HG03575 (cell line): Measurements from ENCODE around the gene NAALADL2.
"Not testable (repeated sequence)": the region's sequence is repeated elsewhere in the genome, so short reads cannot be mapped to it uniquely, and the experiment has no call there.

Experiments
- ATAC-seq: cut with Tn5 transposase; IDR thresholded peaks from one replicate; pipeline ENCODE4 v1.9.1; 2021; ENCODE audit not compliant: unreplicated experiment, insufficient number of reproducible peaks, low FRiP score; ENCODE audit errors: extremely low read depth

NAALADL2 gene

GRCh38 chr3:175047786-175048185 lies 188.7 kb downstream of the NAALADL2 start:
- ATAC-seq: no peak

- no peak for ATAC-seq
These were observed 198.3 kb downstream of the NAALADL2 start for GRCh38 chr3:175057401-175057800.

DNA sequence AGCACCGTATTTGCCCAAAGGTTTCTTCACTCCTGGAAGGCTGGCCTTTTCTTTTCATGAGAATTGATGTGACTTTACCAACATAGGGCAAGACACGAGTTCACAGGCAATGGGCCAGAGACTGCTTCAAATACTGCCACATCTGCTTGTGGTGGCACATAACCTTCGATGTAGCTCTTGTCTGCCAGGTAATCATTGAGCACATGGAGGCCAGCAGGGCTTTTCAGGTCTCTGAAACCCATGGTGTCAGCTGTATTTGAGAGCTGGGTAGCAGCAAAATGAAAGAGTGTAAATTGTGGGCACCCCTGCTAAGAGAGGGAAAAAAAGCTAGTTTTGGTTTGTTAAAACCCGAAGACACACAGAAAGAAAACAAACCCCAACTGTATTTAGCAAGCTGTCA lies 200.7 kb downstream of the NAALADL2 start:
- ATAC-seq: no peak

DNA sequence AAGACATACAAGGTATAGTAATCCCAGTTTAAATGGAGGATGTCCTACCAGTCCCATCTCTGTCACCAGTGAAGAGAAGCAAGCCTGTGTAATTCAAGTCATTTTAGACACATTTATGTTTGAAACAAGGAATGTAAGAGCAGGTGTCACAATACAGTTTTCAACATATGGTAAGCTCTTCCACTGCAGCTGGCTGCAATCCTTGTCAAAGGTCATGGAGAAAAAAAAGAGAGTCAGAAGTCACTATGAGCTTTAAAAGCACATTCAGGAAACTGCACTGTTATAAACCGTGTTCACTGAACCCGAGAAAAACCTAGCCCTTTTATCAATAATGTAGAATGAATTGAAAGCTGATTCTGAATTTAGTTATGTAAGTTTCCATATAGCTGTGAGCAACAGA lies 206.4 kb downstream of the NAALADL2 start:
- no peak for ATAC-seq

DNA sequence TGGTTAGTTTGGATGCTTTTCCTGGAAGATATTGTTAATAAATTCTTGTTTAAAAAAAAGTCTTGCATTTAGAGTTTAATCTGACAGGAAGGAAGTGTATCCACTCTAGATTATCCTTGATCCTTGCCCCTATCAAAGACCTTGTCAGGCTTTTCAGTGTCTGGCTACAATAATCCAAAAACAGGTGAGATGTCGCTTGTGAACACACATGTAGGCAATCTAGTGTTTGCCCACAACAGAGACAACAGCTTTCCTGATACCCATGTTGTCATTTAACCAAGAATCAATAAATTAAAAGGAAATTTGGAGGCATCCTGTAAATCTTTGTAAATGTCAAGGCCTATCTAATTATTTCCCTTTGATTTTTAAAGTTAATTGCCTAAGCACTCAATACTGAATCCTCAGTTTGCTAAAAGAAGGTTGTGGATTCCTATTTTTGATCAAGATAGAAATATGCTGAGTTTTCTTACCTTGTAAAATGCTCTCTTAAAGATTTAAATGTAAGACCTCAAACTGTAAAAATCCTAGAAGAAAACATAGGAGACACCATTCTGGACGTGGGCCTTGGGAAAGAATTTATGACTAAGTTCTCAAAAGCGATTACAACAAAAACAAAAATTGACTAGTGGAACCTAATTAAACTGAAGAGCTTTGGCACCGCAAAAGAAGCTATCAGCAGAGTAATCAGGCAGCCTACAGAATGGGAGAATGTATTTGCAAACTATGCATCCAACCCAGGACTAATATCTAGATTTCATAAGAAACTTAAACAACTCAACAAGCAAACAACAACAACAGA lies 207.7 kb downstream of the NAALADL2 start:
- ATAC-seq: no peak

- ATAC-seq: no peak
These were observed 209.5 kb downstream of the NAALADL2 start for GRCh38 chr3:175068587-175068986.

GRCh38 chr3:175070946-175071345 lies 211.8 kb downstream of the NAALADL2 start:
- no peak for ATAC-seq

GRCh38 chr3:175073219-175073905 lies 214.2 kb downstream of the NAALADL2 start:
- ATAC-seq: no peak

DNA sequence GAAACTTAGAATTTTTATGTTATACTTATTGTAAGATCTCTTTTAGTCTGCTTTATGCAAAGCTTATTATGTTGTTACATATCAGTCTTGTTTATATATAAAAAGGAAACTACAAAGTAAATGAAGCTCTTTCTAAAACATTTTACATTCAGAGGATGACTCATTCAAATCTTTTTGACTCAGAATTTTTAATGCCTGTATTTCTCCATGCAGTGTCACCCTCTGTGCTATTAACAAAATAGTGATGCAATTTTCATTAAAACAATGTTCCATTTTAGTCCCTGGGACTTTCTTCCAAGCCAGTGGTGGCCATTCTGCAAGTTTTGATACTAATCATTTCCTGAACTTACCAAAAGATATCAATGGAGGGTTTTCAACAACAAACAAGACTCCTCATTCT lies 216.1 kb downstream of the NAALADL2 start:
- no peak for ATAC-seq

DNA sequence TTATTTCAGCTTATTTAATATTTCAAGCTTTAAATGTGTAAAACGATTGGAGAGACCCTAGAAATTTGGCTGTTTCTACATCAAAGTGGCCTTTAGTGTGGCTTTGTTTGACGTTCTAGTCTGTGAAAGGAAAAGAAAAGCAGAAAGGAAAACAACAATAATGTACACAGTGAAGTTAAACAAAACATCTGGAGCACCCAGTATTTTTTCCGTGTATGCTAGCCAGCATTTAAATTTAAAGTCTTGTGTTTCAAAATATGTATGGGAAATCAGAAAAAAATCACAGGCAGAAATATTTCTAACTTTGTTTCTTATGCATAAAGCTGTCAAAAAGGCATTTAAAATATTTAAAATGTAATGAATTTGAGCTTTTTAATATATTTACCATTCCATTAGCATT lies 218.1 kb downstream of the NAALADL2 start:
- no peak for ATAC-seq

GRCh38 chr3:175082631-175083030 lies 223.5 kb downstream of the NAALADL2 start:
- no peak for ATAC-seq

GRCh38 chr3:175087128-175087527 lies 228.0 kb downstream of the NAALADL2 start:
- not testable (repeated sequence) for ATAC-seq

GRCh38 chr3:175088766-175089380 lies 229.7 kb downstream of the NAALADL2 start:
- no peak for ATAC-seq

- no peak for ATAC-seq
These were observed 232.4 kb downstream of the NAALADL2 start for GRCh38 chr3:175091426-175092114.

DNA sequence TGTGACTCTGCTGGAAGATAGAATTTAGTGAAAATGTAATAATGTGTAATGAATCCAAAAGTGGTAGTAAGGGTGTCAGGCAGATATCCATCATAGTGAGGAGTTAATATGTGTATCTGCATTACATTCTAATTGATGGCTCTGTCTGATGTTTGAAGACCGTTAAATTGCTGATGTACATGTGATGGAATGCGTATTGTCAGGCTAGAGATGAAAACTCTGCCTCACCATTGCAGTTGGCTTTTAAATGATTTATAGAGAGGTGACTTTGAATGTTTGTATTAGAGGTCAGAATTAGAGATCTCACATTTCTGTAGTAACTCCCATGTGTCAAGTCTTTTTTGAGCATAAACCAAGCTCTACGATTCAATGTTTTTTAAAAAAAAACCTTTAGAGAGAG lies 234.6 kb downstream of the NAALADL2 start:
- ATAC-seq: no peak

- ATAC-seq: no peak
These were observed 235.2 kb downstream of the NAALADL2 start for GRCh38 chr3:175094344-175094743.

GRCh38 chr3:175098644-175099043 lies 239.5 kb downstream of the NAALADL2 start:
- ATAC-seq: no peak

DNA sequence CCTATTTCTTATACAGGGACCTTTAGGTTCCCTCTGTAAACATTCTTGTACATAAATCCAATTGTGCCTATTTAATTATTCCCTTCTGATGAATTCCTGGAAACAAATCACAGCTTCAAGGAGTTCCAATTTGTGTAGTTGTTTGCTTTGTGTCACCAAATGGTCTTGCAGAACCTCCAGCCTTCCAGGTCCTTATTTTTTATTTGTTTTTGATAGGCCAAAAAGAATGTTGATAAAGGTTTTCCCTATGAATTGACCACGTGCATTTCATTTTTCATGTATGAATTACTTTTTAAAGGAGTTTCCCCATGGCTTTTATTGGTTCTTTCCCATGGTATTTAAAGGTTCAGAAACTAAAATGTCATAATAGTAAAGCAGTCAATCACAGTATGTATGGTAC lies 243.0 kb downstream of the NAALADL2 start:
- ATAC-seq: no peak

DNA sequence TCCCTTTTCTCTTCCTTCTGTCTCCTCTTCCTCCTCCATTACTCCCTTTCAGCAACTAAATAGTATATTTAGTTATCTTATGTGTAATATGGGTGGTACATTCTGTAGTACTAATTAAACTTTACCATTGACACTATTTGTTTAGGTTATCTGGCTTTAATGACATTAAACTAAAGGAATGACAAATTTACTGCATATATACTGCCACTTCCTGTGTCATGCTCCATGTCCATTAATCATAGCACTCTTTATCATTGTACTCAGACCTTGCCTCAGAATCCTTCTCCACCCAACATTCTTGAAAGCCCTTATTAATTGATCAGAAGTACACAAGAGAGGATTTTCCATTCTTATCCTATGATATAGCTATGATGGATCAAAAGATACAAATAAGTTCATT lies 244.2 kb downstream of the NAALADL2 start:
- ATAC-seq: no peak

DNA sequence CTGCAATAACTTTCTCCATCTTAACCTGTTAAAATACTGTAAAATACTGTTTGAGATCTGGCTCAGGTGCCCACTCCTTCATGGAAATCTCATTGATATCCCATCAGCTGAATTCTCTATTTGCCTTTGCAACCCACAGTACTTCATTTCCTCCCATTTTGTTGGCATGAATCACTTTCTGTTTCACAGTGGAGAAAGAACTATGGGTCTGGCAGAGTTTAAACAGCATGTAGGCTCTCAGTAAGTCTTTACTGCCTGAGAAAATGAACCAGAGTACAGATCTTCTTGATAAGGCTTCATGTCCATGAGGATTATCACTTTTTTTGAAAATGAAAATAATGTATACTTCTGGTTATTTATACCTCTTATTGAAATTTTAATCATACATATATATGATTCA lies 245.9 kb downstream of the NAALADL2 start:
- no peak for ATAC-seq
